Right ventricle myocardium superior (tissue), 1 donor: Measurements from ENCODE around the gene PRKCE. TPM values are rescaled to one million over a fixed set of nuclear protein-coding genes. Genes with fewer than 3 reads are reported as not detected.

Source experiments
- ATAC-seq: fragments of 200-7000 bp; cut with Tn5 transposase; one replicate; pipeline ENCODE4 v1.9.1; 2020; ENCODE audit warnings: mild to moderate bottlenecking; ENCODE audit not compliant: poor library complexity
- DNase-seq: peaks from one replicate; pipeline ENCODE4 v3.0.0-alpha.2; 2020
- intact Hi-C: fragments of 100-400 bp; cut with DNase I; formaldehyde crosslinking; loops from one replicate; pipeline ENCODE4 v1.11.2; 2022
- total RNA-seq: library from RNA; stranded (reverse); fragmentation: NEBNext Ultra II Directional; extraction: Animal tissue kit (Norgen Biotek cat#: 25700); gene quantifications from one replicate; pipeline ENCODE4 v1.2.1, GENCODE V29; 2021
- donor health status: DM: no; HTN: yes; CAD: no; lungs with severe emphysema.

PRKCE gene
- total RNA-seq, 1 donor from 2014 or later = 12.5 TPM

- intact Hi-C loops = no loop called here
- DNase-seq = no peak
- ATAC-seq = peak; percentile 38
Observed at GRCh38 chr2:46171411-46171953, 520.0 kb downstream of the PRKCE start.

- ATAC-seq (no peak), DNase-seq (no peak)
- intact Hi-C loops = no loop called here
Observed at GRCh38 chr2:46171996-46172546, 520.6 kb downstream of the PRKCE start.

DNA sequence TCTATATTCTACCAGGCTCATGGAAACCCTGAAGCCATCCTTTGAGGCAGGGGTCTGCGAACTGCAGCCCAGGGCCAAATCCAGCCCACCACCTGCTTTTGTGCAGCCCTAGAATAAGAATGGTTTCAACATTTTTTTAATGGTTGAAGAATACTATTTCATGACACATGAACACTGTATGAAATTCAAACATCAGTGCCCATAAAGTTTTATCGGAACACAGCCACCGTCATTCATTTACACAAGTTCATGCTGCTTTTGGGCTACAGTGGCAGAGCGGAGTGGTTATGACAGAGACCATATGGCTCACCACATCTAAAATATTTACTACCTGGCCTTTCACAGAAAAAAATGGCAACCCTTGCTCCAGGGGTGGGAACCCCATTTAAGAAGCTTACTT, 521.6 kb downstream of the PRKCE start:
- intact Hi-C loops = no loop called here
- ATAC-seq = no peak

DNA sequence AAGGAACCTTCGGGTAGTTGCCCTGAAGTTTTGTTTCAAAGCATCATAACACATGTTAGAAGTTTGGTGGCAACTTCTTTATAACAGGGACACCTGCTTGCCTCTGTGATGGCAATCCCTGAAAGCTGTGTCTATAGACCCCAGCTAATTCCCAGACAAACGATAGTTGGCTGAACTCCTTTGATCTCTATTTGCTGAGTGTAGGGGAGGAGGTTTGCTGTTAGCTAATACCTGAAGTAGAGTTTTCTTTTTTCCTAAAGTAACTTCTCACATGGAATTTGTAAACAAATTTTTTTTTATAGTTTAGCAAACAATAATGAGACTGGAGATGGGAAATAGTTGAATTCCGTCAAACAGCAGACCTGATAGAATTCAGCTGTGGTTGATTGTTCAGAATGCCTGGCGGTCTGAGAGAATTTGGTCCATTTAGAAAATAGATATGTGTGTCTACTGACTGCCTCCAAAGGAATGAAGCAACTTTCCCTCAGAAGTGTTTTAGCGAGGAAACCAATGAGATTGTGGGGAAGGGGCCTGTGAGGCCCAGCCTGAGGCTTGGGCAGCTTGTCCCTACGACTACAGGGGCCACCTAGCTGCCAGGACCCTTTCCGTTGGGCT, 522.3 kb downstream of the PRKCE start:
- no peak for DNase-seq
- intact Hi-C loops = no loop called here
- ATAC-seq = no peak

More for the DNA sequence above, 521.6 kb downstream of the PRKCE start:
- DNase-seq = no peak

- intact Hi-C loops = no loop called here
- ATAC-seq (no peak), DNase-seq (no peak)
Observed at GRCh38 chr2:46174345-46175170, 523.1 kb downstream of the PRKCE start.

DNA sequence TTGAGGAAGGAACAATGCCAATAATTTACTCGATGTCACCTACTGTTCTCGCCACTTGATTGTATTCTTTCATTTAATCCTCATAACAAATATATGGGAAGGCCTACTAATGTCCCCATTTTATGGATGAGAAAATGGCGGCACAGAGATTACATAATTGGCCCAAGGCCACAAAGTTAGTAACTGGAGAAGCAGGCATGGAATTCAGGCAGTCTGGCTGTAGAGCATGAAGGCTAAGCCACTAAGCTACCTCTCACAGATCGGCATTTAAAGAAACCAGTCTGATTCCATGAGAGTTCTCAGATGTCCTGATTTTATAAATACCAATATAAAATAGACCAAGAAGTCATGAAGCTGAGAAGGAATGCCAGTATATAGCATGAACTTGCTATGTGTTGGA, 523.9 kb downstream of the PRKCE start:
- intact Hi-C loops = no loop called here
- no peak for ATAC-seq

GRCh38 chr2:46177461-46178089, 526.1 kb downstream of the PRKCE start:
- intact Hi-C loops = no loop called here
- DNase-seq = no peak
- no peak for ATAC-seq

More for the DNA sequence above, 523.9 kb downstream of the PRKCE start:
- DNase-seq = no peak

DNA sequence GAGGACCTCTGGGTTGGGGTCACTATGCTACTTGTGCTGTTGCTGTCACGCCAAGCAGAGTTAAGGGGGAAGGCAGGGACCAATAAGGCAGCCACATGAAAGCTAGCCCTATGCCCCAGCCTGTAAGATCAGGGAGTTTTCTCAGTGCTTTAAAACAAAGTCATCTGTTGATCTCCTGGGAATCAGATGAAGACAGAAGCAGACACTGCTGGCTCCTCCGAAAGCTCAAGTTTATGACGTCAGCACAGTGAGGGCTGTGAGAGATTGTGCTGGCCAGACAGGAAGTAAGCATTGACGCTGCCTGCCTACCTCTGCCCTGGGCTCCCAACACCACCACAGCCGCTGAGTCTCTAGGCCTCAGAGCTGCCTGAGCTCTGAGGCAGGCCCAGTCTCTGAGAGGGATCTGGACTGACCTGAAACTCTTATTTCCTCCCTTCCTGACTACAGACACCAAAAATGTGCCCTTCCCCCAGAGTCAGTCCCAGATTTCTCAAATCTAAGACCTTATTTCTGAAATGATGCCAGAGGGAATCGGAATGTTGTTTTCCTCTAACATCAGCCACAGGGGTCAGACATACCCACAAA, 527.7 kb downstream of the PRKCE start:
- intact Hi-C loops = no loop called here
- peak; percentile 79 for DNase-seq

DNA sequence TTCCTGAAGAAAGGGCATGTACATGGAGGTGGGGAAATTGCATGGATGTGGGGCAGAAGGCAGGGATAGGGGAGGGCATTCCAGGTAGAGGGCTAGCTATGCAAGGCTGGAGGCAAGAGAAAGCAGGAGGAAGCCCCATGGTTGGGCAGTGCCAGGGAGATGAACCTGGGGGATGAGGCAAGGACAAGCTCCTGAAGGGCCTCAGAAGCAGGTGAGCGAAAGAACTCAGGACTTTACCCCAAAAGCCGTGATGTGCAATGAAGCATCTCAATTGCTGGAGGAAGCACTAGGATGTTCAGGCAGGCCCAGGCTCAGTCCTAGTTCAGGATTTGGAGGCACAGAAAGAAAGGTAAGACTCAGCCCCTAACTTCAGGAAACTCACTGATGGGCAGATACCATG, 528.7 kb downstream of the PRKCE start:
- intact Hi-C loops = no loop called here
- DNase-seq (no peak), ATAC-seq (no peak)

More for the DNA sequence above, 527.7 kb downstream of the PRKCE start:
- peak; percentile 92 for ATAC-seq

DNA sequence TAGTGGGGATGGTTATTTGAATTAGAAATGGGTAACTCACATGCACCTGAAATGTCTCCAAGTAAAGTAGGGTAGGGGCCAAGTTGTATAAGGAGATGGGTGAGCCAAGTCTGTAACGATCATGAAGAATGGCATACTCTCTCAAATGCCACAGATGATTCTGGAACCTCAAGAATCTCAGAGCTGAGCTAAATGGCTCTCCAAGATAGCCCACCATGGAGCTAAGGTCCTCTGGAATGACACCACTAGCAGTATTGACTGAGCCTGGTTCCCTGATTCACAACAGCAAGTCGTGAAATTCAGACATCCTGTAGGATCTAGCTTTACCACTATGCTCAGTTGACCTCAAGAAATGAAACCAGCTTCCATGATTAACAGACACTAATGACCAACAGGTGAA, 529.8 kb downstream of the PRKCE start:
- intact Hi-C loops = no loop called here
- ATAC-seq = no peak

DNA sequence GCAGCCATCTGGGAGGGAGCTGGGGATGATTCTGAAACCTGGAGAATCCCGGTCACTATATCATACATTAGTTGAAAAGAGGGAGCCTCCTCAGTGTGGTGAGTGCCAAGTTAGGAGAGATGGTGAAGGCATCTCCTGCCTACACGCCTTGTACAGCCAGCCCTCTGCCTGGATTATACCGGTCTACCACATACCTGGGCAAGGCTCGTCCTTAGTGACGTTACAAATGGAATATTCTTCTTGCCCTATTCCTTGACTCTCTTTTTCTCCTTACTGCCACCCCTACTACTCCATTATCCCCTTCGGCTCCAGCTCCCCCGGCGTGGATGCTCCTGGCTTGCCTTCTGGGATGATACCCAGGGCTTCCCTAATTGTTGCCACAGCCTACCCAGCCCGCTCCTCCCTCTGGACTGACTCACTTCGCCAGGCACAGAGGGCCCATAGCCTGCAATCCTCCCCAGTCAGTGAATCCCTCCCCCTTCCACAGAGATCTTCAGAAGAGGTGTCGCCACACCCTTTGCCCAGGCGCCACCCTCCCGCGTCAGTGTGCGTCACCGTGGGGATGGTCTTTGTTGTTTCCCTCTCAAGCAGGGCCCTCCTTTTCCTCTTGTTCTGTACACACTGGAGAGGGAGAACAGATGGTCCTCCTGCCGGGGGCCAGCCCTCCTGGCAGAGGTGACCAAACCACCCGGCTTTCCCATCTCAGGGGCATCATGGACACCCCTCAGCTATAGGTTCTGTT, 530.5 kb downstream of the PRKCE start:
- ATAC-seq (no peak), DNase-seq (no peak)
- intact Hi-C loops = no loop called here

More for the DNA sequence above, 529.8 kb downstream of the PRKCE start:
- DNase-seq = no peak

DNA sequence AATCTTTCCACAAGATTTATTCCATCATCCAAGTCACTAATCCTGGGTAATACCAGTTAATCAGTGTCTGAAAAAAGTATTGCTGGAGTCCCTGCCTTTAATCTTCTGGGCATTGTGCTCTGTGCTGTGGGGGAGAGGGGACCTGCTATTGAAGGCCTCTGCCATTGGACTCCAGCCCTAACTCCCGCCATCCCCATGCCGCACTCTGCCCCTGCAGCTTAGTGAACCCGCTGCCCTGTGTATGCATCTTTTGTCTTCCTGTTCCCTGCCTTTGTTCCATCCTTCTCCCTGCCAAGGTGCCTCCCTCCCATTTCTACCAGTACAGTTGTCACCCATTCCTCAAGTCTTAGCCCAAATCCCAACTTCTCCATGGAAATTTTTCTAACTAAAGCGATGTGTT, 532.0 kb downstream of the PRKCE start:
- intact Hi-C loops = no loop called here
- no peak for ATAC-seq

GRCh38 chr2:46184794-46185583, 533.5 kb downstream of the PRKCE start:
- no peak for ATAC-seq
- intact Hi-C loops = no loop called here
- no peak for DNase-seq

More for the DNA sequence above, 532.0 kb downstream of the PRKCE start:
- no peak for DNase-seq

- DNase-seq = peak; percentile 56
- peak; percentile 71 for ATAC-seq
- intact Hi-C loops = no loop called here
Observed at GRCh38 chr2:46187112-46187618, 535.7 kb downstream of the PRKCE start.

DNA sequence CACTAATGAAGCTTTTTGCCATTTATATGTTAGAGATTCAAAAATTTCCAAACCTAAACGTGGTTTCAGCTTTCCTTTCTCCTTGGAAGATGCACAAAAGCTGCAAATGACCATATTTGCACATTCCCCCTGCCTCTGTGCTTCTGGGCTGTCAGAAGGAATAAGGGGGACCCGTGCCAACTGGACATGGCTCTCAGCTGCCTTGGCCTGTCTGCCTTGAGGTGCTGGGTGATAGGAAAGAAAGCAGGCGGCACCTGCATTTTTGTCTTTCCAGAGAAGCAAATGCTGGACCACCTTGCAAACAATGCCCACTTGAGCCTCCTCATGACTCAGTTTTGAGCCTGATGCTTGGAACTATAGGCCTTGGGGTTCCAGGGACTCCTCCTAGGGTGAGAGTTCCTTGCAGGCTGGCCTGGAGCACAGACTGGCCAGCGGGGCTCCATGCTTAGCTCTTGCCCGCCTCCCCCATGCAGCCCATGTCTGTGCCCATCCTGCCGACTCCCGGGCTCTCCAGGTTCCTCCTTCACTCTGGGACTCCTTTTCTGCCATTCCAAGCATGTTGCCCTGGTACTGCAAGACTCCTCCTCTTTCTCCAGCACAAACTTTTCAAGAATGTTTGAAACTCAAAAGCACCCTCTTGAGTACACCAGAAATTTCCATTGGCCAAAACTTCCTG, 536.7 kb downstream of the PRKCE start:
- DNase-seq (no peak), ATAC-seq (no peak)
- intact Hi-C loops = no loop called here

- intact Hi-C loops = no loop called here
- ATAC-seq (no peak), DNase-seq (no peak)
Observed at GRCh38 chr2:46193356-46193755, 541.9 kb downstream of the PRKCE start.

DNA sequence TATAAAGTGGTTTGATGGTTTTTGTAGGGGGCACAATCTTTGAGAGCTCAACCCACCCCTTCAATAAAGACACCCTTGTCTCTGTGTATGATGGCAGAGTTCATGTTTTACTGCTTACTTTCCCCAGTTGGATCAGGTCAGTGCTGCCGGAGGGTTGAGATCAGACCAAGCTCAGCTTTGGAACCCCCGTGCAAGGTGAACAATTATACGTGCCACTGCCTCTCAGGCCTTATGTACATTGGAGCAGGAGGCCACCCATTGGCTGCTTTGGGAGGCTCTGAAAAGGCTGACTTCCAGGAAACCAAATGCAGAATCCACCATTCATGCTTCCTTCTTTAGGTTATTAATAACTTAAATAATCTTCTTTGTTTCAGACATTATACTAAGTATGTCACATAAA, 542.4 kb downstream of the PRKCE start:
- no peak for ATAC-seq
- intact Hi-C loops = no loop called here
- DNase-seq = no peak
